ENCODE measurements around the gene MYH11. TPM values are rescaled to one million over a fixed set of nuclear protein-coding genes. Genes with fewer than 3 reads are reported as not detected.
"Not testable (repeated sequence)": the region's sequence is repeated elsewhere in the genome, so short reads cannot be mapped to it uniquely, and the experiment has no call there.

Gene MYH11
- total RNA-seq, 1 experiment from 2014 or later, result under 0.01 TPM

DNA sequence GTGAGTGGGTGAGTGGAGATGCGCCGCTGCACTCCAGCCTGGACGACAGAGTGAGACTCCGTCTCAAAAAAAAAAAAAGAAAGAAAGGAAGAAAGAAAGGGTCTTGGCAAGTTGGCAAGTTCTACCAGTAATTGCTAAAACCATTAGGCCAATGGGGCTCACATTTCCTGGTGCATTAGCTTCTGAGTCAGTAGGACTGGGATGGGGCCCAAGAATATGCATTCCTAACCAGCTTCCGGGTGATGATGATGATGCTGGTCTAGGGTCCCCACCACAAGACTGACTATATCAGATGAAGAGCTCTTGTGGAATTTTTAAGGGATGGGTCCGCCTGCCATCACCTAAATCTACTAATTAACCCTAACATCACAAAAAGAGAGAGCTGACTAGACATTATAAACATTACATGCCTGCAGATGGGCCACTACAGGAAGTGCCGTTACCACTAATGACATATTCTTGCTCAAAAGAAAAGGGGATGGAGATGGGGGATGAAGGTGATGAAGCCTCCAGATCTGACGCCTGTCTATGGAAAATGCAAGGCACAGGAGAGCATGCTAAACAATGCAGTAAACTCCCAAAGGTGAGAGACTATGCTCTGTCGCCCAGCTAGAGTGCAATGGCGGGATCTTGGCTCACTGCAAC is 13.1 kb downstream of the MYH11 start:
- DNase-seq (ENCODE audit: low read depth), result no peak

DNA sequence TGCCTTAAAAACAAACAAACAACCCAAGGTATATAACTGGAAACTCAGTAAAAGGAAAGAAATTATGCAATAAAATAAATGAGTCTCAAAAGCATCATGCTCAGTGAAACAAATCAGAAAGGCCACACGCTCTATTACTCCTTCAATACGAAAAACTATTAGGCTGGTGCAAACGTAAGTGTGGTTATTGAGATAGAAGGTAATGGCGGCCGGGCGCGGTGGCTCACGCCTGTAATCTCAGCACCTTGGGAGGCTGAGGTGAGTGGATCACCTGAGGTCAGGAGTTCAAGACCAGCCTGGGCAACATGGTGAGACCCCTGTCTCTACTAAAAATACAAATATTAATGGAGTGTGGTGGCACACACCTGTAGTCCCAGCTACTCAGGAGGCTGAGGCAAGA is 17.6 kb downstream of the MYH11 start:
- DNase-seq (ENCODE audit: low read depth), result not testable (repeated sequence)

DNA sequence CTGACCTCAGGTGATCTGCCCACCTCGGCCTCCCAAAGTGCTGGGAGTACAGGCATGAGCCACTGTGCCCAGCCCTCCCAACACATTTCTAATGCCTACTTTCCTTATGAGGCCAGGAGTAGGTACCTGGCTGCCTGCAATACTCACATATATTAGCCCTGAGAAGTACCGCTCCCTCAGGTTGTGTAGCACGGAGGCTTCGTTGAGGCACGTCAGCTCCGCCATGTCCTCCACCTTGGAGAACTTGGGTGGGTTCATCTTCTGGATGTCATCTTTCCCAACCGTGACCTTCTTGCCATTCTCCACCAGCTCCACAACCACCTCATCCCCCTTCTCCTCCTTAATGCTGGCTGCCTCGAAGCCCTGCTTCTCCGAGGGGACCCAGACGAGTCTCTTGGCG is 19.1 kb downstream of the MYH11 start:
- no peak for DNase-seq (ENCODE audit: low read depth)

DNA sequence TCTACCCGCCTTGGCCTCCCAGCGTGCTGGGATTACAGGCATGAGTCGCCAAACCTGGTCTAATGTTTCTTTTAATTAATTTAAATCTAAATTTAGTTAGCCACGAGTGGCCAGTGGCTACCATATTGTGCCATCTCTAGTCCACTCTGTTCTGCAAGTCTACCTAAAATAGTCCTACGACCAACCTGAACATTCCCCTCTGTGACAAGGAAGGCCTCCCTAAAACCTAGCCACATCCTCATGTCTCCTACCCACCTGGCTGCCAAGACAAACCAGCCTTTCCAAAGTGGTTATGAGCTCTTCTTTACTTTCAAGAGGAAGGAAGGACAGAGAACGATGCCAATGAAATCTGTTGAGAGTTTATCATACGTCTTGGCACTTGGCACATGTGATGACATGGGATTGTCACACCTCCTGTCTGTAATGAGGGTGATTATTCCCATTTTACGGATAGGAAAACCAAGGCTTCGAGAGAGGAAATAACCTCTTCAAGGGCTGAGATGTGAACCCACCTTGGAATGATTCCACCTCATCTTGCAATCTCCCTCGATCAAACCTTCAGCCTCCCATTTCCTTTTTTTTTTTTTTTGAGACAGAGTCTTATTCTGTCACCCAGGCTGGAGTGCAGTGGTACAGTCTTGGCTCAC is 19.7 kb downstream of the MYH11 start:
- DNase-seq (ENCODE audit: low read depth), result no peak

DNA sequence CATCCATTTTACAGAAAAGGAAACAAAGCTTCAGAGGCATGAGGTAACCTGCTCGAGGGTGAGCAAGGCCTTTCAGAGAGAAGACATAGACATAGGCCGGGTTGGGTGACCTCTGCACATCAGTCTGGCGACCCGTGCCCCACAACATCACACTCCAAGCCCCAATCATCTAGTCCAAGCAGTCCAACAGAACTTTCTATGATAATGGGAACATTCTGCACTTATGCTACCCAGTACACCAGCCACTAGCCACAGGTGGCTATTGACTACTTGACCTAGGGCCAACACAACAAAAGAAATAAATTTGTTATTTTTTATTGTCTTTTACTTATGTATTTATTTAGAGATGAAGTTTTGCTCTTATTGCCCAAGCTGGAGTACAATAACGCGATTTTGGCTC is 20.8 kb downstream of the MYH11 start:
- DNase-seq (ENCODE audit: low read depth), result no peak

DNA sequence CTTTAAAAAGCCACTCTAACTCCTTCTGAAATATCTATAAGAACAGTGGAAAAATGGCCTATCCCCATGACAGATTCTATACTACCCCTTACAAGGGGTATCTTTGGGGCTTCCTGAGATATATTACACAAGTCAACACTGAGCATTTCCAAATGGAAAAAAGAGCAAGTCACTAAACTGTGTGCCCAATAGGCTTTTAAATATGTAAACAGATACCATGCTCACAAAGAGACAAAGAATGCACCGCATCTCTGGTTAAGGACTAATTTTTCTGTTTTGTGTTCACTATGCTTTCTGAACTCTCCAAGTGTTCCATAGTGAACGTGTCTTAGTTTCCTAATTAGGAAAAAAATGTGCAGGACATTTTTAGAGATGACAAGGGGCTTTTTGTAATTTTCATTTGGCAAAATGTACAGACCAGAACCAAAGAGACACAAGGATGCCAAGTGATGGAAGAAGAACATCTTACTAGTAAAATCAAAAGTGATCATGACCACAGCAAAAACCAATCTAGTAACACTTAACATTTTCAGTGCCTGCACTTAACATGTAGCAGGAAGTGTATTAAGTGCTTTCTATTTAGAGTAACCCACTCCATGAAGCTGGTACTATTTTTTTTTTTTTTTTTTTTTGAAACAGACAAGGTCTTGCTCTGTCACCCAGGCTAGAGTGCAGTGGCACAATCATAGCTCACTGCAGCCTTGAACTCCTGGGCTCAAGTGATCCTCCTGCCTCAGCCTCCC is 21.5 kb downstream of the MYH11 start:
- no peak for DNase-seq (ENCODE audit: low read depth)

DNA sequence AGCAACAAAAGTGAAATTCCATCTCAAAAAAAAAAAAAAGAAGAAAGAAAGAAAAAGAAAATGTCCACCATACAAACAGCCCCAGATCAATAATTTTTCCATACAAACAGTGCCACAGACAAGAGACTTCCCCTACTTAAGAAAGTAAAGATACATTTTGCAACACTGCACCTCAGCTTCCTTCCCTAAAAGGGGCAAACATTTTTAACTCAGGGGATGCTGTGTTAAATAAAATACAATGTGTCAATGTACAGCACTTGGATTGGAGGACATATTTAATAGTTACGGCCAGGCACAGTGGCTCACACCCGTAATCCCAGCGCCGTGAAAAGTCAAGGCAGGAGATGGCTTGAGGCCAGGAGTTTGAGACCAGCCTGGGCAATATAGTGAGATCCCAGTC is 22.3 kb downstream of the MYH11 start:
- DNase-seq (ENCODE audit: low read depth), result no peak

DNA sequence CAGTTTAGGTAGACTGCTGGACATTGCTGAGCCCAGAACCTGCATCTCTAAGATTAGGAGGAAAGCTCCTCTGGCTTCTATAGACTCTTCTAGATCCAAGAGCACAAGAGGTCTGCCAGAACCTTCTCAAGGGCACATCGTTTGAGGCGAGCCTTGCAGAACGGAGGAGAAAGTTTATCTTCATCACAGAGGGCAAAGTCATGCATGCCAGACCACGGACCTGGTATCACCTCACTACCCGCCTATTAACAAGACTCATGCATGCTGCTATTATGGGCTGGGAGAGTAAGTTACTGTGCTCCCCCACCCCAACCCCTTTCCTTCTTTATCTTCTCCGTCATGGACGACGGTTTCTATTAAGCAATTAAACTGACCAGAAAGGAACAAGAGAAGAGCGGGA is 23.3 kb downstream of the MYH11 start:
- DNase-seq (ENCODE audit: low read depth), result no peak

DNA sequence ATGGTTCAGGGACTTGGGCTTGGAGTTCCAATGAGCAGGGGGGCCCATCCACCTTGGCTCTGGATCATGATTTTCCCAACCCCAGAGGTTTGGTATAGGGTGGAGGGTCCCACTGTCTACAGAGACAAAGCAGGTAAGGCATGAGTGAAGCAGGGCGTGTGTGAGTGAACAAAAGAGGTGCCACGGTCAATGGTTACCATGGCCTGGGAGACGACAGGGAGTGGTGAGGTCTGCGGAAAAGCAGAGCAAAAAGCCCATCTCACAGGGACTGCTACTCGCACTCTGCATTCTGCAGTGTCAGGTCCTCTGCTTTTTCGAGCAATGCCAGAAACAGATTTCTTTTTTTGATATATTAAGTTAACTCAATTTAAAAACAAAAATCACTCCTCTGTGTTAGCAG is 24.6 kb downstream of the MYH11 start:
- DNase-seq (ENCODE audit: low read depth), result no peak

DNA sequence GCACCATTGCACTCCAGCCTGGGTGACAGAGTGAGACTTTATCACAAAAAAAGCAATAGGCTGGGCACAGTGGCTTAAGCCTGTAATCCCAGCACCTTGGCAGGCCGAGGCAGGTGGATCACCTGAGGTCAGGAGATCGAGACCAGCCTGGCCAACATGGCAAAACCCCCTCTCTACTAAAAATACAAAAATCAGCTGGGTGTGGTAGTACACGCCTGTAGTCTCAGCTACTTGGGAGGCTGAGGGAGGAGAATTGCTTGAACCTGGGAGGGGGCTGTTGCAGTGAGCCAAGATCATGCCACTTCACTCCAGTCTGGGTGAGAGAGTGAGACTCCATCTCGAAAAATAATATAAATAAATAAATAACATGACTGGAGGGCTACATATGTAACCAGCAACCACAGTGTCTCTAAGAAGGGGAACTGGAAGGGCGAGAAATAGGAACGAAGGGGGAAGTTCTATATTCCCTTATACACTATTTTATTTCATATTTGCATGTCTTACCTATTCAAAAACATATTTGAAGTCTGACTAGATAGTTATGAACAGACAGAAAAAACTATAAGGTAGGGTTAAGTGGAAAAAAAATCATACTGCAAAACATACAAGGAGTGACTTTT is 25.9 kb downstream of the MYH11 start:
- no peak for DNase-seq (ENCODE audit: low read depth)

DNA sequence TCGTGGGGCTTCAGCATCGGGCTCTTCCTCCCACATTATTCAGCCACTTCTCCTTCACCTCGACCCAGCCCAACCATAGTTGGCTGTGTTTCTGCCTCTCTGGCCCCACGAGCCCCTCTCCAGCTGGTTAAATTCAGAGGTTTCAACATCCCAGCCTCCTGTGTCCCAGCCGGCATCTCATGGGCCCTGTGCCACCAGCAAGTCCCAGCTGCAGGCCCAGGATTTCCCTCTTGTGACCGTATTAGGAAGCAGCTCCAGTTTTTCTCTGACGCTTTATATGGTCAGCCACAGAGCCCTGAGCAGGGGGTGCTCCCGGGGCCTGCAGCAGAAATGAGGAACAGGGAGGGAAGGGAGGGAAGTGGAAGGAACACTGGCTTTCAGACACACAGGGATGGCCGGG is 27.4 kb downstream of the MYH11 start:
- no peak for DNase-seq (ENCODE audit: low read depth)

DNA sequence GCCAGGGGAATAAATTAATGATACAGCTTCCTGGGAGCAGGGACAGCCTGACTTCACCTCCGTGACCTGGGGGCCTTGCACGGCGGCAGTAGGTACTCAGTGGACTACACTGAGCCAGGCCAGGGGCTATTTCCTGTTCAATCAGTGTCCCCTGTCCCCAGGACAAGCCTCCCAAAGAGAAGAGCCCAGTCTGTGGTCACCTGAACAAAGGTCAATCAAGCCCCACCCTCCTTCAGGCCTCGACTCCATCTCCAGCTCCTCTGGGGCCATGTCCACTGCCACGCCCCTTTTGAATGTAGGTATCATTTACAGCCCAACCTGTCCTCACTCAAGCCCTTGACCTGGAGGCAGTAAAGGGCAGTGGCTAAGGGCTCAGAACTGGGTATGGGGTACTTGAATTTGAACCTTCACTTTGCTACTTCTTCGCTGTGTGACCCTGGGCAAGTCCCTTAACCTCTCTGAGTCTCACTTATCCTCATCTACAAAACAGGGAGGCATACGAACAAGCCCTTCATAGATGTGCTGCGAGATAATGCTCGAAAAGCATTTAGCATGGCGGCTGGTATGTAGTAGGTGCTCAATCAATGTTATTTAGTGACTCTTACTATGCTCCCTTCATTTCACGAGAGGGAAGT is 29.0 kb downstream of the MYH11 start:
- no peak for DNase-seq (ENCODE audit: low read depth)

DNA sequence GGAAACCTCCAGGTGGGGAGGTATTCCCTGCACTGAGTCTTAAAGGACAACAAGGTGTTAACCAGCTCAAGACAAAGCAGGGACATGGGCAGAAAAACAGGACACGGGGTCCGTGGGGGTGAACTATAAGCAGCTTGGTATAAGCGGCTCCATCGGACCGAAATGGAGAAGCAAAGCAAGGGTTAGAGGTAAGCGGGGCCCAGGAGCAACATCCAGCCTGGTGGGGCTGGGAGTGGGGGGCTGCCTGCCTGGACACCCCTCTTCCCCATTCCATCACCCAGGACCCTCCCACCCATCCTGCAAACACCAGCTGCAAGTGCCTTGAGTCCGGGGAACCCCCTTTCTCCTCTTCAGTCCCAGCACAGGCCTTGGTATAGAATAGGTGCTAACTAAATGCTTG is 29.5 kb downstream of the MYH11 start:
- DNase-seq (ENCODE audit: low read depth), result no peak

DNA sequence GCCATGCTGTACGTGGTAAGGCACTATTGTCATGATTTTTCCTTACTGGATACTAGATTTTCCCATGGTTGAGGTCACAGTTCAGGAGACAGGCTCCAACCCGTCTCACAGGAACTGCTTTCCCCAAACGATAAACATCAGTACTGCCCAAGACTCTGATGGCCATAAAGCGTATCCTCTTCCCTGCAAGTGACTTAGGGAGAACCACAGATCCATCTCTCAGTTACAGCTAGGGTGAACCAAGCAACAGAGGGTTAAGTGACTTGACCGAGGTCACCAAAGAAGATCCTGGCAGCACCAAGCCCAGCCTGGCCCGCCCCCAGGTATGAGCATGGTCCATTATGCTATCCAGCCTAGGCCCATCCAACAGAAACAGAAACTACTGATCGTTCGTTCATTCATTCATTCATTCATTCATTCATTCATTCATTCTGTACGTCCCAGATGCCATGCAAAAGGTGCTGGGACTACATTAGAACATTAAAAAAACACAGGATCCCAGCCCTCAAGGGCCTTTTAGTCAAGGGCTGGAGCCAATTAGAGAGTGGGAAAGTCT is 31.0 kb downstream of the MYH11 start:
- no peak for DNase-seq (ENCODE audit: low read depth)

DNA sequence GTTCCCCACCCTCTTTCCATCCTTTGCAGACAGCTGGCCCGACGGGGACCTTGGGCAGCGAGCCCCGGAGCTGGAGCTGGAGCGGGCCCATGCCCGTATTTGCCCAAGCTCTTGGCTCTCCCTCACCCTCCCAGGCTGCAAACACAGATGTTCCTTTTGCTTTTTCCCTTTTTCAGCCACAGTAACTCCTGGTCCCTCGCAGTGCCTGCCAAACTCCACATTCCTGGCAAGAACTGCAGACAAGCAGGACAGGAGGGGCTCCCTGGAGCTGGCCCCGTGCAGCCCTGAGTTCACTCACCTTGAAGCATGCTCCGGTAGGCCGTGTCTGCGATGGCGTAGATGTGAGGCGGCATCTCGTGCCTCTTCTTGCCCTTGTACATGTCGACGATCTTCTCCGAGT is 33.9 kb downstream of the MYH11 start:
- DNase-seq (ENCODE audit: low read depth), result no peak

DNA sequence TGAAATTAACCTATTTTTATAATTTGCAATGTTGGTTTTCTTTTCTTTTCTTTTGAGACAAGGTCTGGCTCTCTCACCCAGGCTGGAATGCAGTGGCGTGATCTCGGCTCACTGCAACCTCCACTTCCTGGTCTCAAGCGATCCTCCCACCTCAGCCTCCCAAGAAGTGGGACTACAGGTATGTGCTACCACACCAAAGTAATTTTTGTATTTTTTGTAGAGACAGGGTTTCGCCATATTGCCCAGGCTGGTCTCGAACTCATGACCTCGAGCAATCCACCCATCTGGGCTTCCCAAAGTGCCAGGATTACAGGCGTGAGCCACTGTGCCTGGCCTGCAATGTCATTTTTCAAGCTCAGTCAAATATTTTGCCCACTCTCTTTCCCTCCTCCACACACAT is 36.0 kb downstream of the MYH11 start:
- no peak for DNase-seq (ENCODE audit: low read depth)

DNA sequence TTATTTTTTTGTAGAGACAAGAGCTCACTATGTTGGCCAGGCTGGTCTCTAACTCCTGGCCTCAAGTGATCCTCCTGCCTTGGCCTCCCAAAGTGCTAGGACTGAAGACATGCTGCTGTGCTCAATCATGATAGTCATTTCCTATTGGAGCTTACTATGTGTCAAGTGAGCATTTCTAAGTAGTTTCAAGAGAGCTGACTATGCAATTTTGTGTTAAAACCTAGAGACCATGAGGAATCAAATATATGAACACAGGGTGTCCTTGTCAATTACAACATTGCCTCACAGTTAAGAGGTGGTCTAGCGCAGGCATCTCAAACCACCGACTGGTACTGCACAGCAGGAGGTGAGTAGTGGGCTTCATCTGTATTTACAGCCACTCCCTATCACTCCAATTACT is 37.8 kb downstream of the MYH11 start:
- no peak for DNase-seq (ENCODE audit: low read depth)

DNA sequence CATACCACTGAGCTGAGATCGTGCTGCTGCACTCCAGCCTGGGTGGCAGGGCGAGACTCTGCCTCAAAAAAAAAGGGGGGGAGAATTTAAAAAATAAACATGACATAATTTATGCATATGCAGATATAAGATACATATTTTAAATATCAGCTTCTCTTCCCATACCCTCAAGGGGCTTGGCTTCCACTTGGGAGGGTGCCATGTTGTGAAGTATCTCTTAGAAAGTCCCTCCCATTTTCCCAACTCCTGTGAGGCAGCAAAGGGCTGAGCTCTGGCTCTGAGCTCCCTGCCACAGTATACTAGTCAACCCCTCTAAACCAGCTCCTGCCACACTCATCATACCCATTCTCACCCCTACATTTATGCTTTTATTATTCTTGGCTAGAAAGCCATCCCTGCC is 39.4 kb downstream of the MYH11 start:
- no peak for DNase-seq (ENCODE audit: low read depth)

DNA sequence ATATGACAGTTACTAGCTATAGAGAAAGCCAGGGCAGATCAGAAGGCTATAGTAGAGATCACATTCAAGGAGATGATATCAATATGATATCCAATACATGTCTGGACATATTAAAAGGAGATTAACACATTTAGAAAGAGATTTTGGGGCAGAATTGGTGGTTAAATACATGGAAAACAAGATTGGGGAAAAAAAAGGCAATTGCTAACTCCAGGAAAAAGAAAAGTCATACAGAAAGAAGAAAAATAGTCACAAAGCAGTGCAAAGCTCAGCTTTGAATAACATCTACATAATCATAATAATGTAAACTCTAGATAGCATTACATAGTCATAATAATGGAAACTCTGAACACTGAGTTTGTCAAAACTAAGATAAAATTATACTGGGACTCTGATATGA is 40.6 kb downstream of the MYH11 start:
- no peak for DNase-seq (ENCODE audit: low read depth)

DNA sequence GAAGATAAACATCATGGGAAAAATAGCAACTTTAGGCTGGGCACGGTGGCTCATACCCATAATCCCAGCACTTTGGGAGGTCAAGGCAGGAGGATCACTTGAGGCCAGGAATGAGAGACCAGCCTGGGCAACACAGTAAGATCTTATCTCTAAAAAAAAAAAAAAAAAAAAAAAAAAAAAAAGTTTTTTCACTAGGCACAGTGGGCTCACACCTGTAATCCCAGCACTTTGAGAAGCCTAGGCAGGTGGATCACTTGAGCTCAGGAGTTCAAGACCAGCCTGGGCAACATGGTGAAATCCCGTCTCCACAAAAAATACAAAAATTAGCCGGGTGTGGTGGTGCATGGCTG is 44.5 kb downstream of the MYH11 start:
- DNase-seq (ENCODE audit: low read depth), result not testable (repeated sequence)

DNA sequence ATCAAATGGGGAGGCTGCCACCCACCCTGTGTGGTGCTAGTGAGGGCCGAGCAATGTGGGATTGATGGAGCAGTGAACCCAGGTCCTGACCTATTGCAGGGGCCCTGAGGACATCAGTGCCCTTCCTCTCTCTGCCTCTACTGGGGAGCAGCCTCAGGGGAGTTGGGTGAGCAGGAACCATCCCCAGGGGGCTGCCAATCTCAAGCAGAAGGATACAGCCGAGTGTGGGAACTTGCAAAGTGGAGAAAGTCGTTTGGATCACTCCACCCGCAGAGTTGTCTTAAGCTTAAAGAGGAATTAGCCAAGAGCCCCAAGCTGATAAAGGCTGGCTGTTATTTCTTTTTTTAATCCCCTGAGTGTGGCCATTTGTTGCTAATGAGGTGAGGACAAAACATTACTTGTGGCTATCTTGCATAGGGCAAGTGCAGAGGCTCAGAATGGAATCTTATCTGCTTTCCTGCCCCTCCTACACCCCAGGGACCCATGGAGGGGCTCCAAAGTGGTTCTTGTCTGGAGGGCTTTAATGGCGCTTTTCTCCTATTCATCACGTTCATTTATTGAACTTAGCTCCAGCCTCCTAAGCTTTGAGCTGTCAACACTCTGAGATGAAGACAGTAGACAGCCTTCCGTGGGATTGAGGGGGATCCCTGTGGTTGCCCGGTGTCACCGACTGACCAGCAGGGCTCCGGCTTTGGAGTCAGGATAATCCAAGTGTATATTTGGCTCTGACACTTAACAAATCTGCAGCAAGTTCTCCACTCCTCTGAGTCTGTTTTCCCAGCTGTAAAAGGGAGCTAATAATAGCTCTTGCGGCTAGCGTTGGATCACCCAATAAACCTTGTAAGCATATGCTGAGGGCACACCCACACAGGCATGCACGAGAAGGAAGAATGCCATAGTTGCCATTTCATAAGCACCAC is 45.1 kb downstream of the MYH11 start:
- DNase-seq (ENCODE audit: low read depth), result peak; percentile 40

Data from Daoy (cell line).